Measurements from ENCODE around the gene B4GALT7.
A peak's percentile ranks its signal among the peaks of the same experiment; 100 is the strongest.

The B4GALT7 gene

DNA sequence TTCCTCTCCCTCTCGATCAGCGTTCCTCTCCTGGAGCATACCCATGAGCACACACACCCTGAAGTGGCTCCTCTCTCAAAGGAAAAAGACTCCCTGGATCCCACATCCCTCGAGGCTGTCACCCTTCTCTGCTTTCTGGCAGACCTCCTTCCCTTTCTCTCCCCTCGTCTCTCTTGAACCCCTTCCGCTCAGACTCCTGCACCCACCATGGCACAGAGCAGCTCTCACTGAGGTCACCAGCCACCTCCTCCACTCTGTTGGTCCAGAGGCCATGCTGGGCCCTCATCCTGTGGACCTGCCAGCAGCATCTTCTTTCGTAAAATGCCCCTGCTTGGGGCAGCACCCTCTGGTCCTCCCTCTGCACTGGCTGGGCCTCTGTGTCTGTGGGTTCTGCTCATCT lies 5.7 kb downstream of the B4GALT7 start:
- TF ChIP-seq CTCF (IDR thresholded peaks at IDR 0.05): no peak
- Histone ChIP-seq H3K4me3 (no peak overlapping the region), H3K27ac (no peak overlapping the region)
- DNase-seq (ENCODE audit: low spot score): peak; percentile 52

DNA sequence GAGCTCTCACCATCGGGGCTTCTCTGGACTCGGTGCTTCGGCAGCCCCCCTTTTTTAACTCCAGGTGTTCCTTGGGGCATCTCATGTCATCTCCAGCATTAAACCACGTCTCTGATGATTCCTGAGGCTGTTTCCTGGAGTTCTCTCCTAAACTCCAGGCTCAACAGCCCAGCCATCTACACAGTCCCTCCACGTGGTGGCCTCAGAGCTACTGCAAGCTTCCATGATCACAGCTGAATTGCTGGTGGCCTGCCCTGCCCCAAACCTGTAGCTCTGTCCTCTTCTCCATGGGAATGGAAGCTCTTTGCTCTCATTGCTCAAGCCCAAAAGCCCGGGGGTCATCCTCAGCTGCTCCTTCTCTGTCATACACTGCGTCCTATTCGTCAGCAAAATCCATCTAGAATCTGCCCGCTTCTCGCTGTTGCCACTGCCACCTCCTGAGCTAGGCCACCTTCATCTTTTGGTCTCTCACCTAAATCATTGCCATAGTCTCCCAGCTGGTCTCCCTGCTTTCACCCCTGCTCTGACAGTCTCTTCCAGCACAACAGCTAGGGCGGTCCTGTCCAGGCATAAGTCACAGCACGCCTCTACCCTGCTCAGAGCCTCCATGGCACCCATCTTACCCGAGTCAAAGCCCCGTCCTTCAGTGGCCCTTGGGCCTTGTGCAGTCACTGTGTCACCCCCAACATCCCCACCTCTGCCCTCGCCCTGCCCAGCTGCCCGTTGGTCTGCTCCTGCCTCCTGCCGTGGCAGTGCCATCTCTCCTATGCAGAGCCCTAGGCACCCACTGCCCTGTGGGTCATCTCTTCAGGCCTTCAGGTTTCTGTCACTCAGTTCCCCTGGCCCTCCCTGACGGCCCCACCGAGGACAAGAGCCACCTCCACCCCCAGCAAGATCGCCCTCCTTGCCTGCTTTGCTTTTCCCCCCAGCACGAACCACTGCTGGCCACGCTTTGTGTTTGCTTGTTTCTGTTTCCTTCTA lies 6.4 kb downstream of the B4GALT7 start:
- Histone ChIP-seq H3K4me3 (no peak overlapping the region), H3K27ac (no peak overlapping the region)
- no peak for TF ChIP-seq CTCF (IDR thresholded peaks at IDR 0.05)
- peak; percentile 62 for DNase-seq (ENCODE audit: low spot score)

DNA sequence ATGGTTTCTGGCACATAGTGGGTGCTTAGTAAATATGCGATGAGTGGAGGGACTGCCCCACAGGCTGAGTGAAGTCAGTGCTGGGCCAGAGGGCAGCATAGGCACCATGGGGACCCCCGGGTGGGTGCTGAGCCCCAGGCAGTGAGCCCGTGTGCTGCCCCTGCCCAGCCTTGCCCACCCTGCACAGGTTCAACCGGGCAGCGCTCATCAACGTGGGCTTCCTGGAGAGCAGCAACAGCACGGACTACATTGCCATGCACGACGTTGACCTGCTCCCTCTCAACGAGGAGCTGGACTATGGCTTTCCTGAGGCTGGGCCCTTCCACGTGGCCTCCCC lies 7.2 kb downstream of the B4GALT7 start:
- peak overlapping the region; percentile 30 for H3K4me3 ChIP-seq
- no peak overlapping the region for H3K27ac ChIP-seq
- TF ChIP-seq CTCF (IDR thresholded peaks at IDR 0.05): no peak
- no peak for DNase-seq (ENCODE audit: low spot score)

DNA sequence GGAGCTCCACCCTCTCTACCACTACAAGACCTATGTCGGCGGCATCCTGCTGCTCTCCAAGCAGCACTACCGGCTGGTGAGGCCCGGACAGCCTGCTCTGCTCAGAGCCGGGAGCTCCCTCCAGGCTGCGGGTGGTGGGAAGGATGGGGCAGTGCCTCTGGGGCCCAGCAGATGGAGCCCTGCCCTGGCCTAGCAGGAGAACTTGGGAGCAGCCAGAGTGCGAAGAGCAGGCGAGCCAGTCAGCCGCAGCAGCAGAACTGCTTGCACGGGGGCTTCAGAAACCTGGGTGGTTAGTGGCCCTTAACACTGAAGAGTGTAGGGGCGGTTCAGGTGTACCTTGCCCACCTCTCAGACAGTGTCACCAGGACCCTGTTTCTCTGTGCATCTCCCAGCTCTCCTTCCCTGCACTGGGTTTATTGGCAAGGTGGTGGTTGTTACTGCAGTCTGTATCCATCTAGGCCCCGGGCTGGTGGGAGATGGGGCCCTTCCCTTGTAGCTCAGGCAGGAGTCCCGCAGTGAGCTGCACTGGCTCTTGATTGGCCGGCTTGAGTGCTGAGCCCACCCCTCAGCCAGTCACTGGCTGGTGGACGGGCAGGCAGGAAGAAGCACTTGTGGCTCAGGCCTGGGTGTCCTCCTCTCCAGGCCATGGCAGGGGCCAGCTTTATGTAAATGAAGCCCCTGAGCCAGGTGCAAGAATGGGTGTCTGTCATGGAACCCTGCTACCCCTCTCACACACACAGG lies 7.7 kb downstream of the B4GALT7 start:
- no peak overlapping the region for H3K27ac ChIP-seq
- DNase-seq (ENCODE audit: low spot score): peak; percentile 72
- H3K4me3 ChIP-seq: peak overlapping the region; percentile 30
- TF ChIP-seq CTCF (IDR thresholded peaks at IDR 0.05): peak; percentile 87

DNA sequence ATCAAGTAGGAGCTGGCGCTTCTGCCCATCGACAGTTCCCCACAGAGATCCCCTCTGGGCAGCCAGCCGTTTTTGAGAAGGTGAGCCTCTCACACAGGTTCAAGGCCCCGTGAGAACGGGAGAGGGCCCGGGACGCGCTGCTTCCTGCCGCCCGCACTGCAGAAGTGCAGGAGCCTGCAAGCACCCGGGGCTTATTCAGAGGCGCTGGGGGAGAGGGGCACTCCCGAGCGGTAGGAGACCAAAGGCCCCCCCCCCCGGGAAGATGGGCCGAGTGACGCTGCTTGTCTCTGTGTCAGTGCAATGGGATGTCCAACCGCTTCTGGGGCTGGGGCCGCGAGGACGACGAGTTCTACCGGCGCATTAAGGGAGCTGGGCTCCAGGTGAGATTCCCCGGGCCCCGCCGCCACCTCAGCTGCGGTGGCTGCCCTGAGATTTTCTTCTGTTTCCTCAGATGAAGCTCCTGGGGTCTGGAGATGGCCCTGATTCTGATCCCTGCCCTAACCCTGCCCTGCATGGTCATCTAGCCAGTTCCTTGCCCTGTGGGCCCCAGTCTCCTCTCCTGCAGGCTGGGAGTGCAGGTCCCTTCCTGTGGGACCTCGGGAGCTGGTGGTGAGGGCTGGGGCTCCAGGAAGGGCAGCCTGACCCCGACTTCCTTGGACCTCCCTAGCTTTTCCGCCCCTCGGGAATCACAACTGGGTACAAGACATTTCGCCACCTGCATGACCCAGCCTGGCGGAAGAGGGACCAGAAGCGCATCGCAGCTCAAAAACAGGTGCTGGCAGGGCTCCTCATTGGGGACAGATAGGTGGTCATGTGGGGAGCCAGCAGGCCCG lies 8.5 kb downstream of the B4GALT7 start:
- Histone ChIP-seq H3K4me3 (no peak overlapping the region), H3K27ac (no peak overlapping the region)
- peak; percentile 71 for DNase-seq (ENCODE audit: low spot score)
- no peak for TF ChIP-seq CTCF (IDR thresholded peaks at IDR 0.05)

DNA sequence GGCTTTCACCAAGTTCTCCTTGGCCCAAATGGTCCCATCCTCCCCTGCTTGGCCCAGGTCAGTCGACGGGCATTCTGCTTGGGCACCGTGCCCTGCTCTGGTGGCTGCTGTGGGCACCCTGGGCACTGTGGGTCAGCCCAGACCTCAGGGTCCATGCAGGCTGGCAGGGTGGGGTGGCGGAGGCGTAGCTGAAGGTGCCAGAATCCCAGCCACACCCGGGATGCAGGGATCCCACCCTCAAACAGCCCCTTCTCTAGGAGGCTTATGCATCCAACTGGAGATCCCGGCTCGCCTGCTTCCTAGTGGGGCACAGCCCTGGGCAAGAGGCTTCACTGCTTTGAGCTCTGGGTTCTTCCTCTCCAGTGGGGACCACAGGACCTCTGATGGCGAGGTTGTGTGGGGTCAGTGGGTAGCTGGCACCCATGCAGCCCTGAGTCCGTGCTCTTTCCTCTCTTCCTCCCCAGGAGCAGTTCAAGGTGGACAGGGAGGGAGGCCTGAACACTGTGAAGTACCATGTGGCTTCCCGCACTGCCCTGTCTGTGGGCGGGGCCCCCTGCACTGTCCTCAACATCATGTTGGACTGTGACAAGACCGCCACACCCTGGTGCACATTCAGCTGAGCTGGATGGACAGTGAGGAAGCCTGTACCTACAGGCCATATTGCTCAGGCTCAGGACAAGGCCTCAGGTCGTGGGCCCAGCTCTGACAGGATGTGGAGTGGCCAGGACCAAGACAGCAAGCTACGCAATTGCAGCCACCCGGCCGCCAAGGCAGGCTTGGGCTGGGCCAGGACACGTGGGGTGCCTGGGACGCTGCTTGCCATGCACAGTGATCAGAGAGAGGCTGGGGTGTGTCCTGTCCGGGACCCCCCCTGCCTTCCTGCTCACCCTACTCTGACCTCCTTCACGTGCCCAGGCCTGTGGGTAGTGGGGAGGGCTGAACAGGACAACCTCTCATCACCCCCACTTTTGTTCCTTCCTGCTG lies 9.4 kb downstream of the B4GALT7 start:
- Histone ChIP-seq H3K4me3 (no peak overlapping the region), H3K27ac (no peak overlapping the region)
- peak; percentile 65 for DNase-seq (ENCODE audit: low spot score)
- no peak for TF ChIP-seq CTCF (IDR thresholded peaks at IDR 0.05)

All from coronary artery (tissue), 2 donors.